HepG2 (cell line): ENCODE measurements around the gene NBEAL1. TPM values are rescaled to one million over a fixed set of nuclear protein-coding genes. Genes with fewer than 3 reads are reported as not detected.

Experiments
- CREBL2 ChIP-seq: sonication (generic); formaldehyde crosslinking; IDR thresholded peaks from 2 replicates; pipeline ENCODE4 v1.8.1; 2023; ENCODE audit warnings: missing genetic modification reagents, mild to moderate bottlenecking, borderline replicate concordance
- KIAA2018 ChIP-seq: sonication (generic); formaldehyde crosslinking; IDR thresholded peaks from 2 replicates; pipeline ENCODE4 v1.5.0; 2020; ENCODE audit warnings: mild to moderate bottlenecking, missing genetic modification reagents, borderline replicate concordance
- NR2F1 ChIP-seq, 2 experiments: fragments of 450-650 bp in 1 of 2; formaldehyde crosslinking in 1 of 2; IDR thresholded peaks; 2 replicates each; pipeline versions ENCODE4 v1.5.0 to v1.6.1; 2016 to 2020; ENCODE audit warnings: mild to moderate bottlenecking in 1 of 2, missing compliant biosample characterization in 1 of 2, missing genetic modification reagents in 1 of 2, moderate library complexity in 1 of 2
- SMC3 ChIP-seq: IDR thresholded peaks from 2 replicates; pipeline ENCODE4 v1.6.1; 2011; ENCODE audit warnings: low read length, improper control_type of control experiment
- SNAI1 ChIP-seq: sonication (generic); formaldehyde crosslinking; IDR thresholded peaks from 2 replicates; pipeline ENCODE4 v1.5.0; 2020; ENCODE audit warnings: mild to moderate bottlenecking, missing genetic modification reagents, borderline replicate concordance
- SOX6 ChIP-seq, 2 experiments: fragments of 450-650 bp in 1 of 2; sonication (generic) in 1 of 2; formaldehyde crosslinking in 1 of 2; IDR thresholded peaks; 2 replicates each; pipeline versions ENCODE4 v1.4.0 to v1.6.1; 2017 to 2020; ENCODE audit warnings: antibody characterized with exemption in 1 of 2, mild to moderate bottlenecking in 1 of 2, missing genetic modification reagents in 1 of 2
- ZBTB1 ChIP-seq: sonication (generic); formaldehyde crosslinking; IDR thresholded peaks from 2 replicates; pipeline ENCODE4 v1.4.0; 2020; ENCODE audit warnings: missing genetic modification reagents, borderline replicate concordance
- ZBTB40 ChIP-seq, 2 experiments: fragments of 450-650 bp in 1 of 2; sonication (generic) in 1 of 2; formaldehyde crosslinking in 1 of 2; IDR thresholded peaks; 2 replicates each; pipeline versions ENCODE4 v1.6.1 to v1.8.0; 2016 to 2022; ENCODE audit warnings: antibody characterized with exemption in 1 of 2, mild to moderate bottlenecking in 1 of 2, missing genetic modification reagents in 1 of 2
- polyA plus RNA-seq, 8 experiments: library from polyadenylated mRNA; depleted of rRNA in 3 of 8; stranded (reverse) in 7 of 8; unstranded in 1 of 8; fragments of >200 nt; fragmentation: Illumina TruSeq in 4 of 8; extraction: Trizol in 4 of 8; gene quantifications; 2 replicates each; pipeline versions ENCODE4 v1.2.1 to v1.2.3, GENCODE V29; 2011 to 2016; ENCODE audit warnings: low read depth in 4 of 8, missing spikeins in 1 of 8, mixed read lengths in 1 of 8; ENCODE audit not compliant: insufficient read depth in 1 of 8
- total RNA-seq, 5 experiments: library from RNA; depleted of rRNA; stranded (reverse); fragments of >200 nt; fragmentation: Illumina TruSeq; extraction: Trizol; gene quantifications; 2 replicates each; pipeline ENCODE4 v1.2.3, GENCODE V29; 2016; ENCODE audit warnings: low read depth in 1 of 5

Gene NBEAL1
- total and polyA plus RNA-seq, 2 of the 13 experiments (the other 11 are each of a cell fraction or from before 2014, with no cell fraction given), result 6.4 to 15.7 TPM

- TF ChIP-seq SNAI1 (CRISPR knock-in tag), result peak; percentile 46; the same call in 1 of the 2 replicates
- TF ChIP-seq CREBL2 (CRISPR knock-in tag), result no peak
- TF ChIP-seq ZBTB40 (IDR thresholded peaks at IDR 0.05), result no peak
- TF ChIP-seq ZBTB40 (CRISPR knock-in tag; IDR thresholded peaks at IDR 0.05), result peak; percentile 69
- no peak for TF ChIP-seq ZBTB1
- TF ChIP-seq KIAA2018 (CRISPR knock-in tag), result no peak
- 0 out of 4 replicates have a peak, but pooled peaks of 1 of the 2 experiments have one; percentile 22 for TF ChIP-seq NR2F1 (CRISPR knock-in tag; IDR thresholded peaks at IDR 0.05)
- no peak for TF ChIP-seq SMC3
- TF ChIP-seq SOX6 (IDR thresholded peaks at IDR 0.05), result no peak
- peak; percentile 63; the same call in 1 of the 2 replicates for TF ChIP-seq SOX6 (CRISPR knock-in tag; IDR thresholded peaks at IDR 0.05)
These were observed at the start of gene NBEAL1 (continued) for GRCh38 chr2:203014456-203015199.
